ENCODE results near the gene CHN1. TPM values are rescaled to one million over a fixed set of nuclear protein-coding genes. Genes with fewer than 3 reads are reported as not detected.

CHN1 gene
- total and polyA plus RNA-seq, 2 of the 8 experiments (the other 6 are each of a cell fraction or from before 2014, with no cell fraction given): 54.0 to 65.7 TPM

GRCh38 chr2:174781298-174781697 lies 223.9 kb downstream of the CHN1 start:
- Histone ChIP-seq H2AFZ (ENCODE audit: low read length) (no peak overlapping the region), H3K18ac (ENCODE audit: extremely low read depth, low read length) (no peak overlapping the region), H2BK15ac (ENCODE audit: low read length) (peak overlapping the region; percentile 38), H2BK12ac (ENCODE audit: low read depth, low read length) (peak overlapping the region; percentile 3; the same call in 1 of the 2 replicates), H3K4ac (replicated peaks; ENCODE audit: insufficient read length, low read depth, low read length) (no peak overlapping the region), H3K36me3 (ENCODE audit: control insufficient read depth in 2 of 4, insufficient read depth in 4 of 4, low read length in 3 of 4) (no peaks in the 10 kb centered on the region), H2BK20ac (ENCODE audit: low read length) (peak overlapping the region; percentile 66; the same call in 1 of the 2 replicates), H3K4me2 (ENCODE audit: insufficient read depth in 1 of 2, low read depth in 2 of 2, low read length in 2 of 2) (no peak overlapping the region), H3K56ac (replicated peaks; ENCODE audit: insufficient read length, low read depth, low read length) (no peak overlapping the region), H3K27me3 (replicated peaks in 1 of 4; ENCODE audit: control insufficient read depth in 3 of 4, extremely low read depth in 1 of 4, insufficient read depth in 3 of 4, low read length in 3 of 4) (no peaks in the 10 kb centered on the region), H3K79me2 (ENCODE audit: control insufficient read depth in 1 of 2, insufficient read depth in 2 of 2, low read length in 2 of 2) (no peaks in the 10 kb centered on the region), H2BK5ac (ENCODE audit: low read depth, low read length) (peak overlapping the region; percentile 35; the same call in 1 of the 2 replicates), H3K14ac (ENCODE audit: insufficient read length) (no peak overlapping the region), H2BK120ac (replicated peaks; ENCODE audit: low read depth, low read length) (no peak overlapping the region), H3K9me3 (ENCODE audit: insufficient read depth in 2 of 2, low read depth in 1 of 2, low read length in 1 of 2) (no peaks in the 10 kb centered on the region), H3K79me1 (ENCODE audit: low read depth, low read length) (no peaks in the 10 kb centered on the region), H3K23me2 (ENCODE audit: low read depth, low read length) (no peaks in the 10 kb centered on the region), H3K27ac (ENCODE audit: low read depth, low read length) (no peak overlapping the region), H4K91ac (replicated peaks; ENCODE audit: insufficient read length, low read length) (peak overlapping the region; percentile 5), H3K23ac (ENCODE audit: insufficient read length) (no peak overlapping the region), H4K8ac (ENCODE audit: extremely low read depth, insufficient read depth, low read length) (no peak overlapping the region), H2AK5ac (ENCODE audit: low read depth, low read length) (no peak overlapping the region), H3K9ac (replicated peaks in 1 of 4; ENCODE audit: extremely low read depth in 1 of 4, low read depth in 3 of 4, low read length in 3 of 4) (no peak overlapping the region), H4K20me1 (replicated peaks in 1 of 2; ENCODE audit: control insufficient read depth in 1 of 2, insufficient read depth in 2 of 2, low read length in 2 of 2) (no peaks in the 10 kb centered on the region), H4K5ac (ENCODE audit: insufficient read length, low read depth, low read length) (no peak overlapping the region), H3K4me3 (ENCODE audit: extremely low read depth in 1 of 4, insufficient read depth in 2 of 4, low read depth in 3 of 4, low read length in 4 of 4) (no peak overlapping the region), H3K4me1 (replicated peaks in 1 of 4; ENCODE audit: control insufficient read depth in 3 of 4, insufficient read depth in 4 of 4, low read length in 3 of 4) (peaks cover 0 to 10% (median 3%) of the 10 kb centered on the region in 4 experiments)
- ChIA-PET POLR2A (ENCODE audit: partially characterized antibody) (interaction anchor here (0.5 to 1.6 kb wide), 5 partner anchors 9 to 890 kb away, joined by 3 to 5 read pairs (median 3); no protein-coding TSS in a partner anchor), CTCF (ENCODE audit: partially characterized antibody) (interaction anchor here (0.7 to 4.9 kb wide), 13 partner anchors 7 to 208 kb away, joined by 3 to 37 read pairs (median 3); no protein-coding TSS in a partner anchor)
- 94% methylated on average over 9 of the region's 9 CpGs; no CpG with 5 or more reads in 1 of the 2 experiments for WGBS, 2 experiments (ENCODE audit: extremely low coverage in 1 of 2, insufficient coverage in 1 of 2, insufficient read length in 1 of 2, insufficient replicate concordance in 2 of 2, low coverage in 1 of 2, low lambda C conversion rate in 2 of 2, missing lambda C conversion rate in 1 of 2)
- FAIRE-seq (no peak), DNase-seq (ENCODE audit: low read depth in 1 of 2, low spot score in 2 of 2) (no peak)
- no peak for TF ChIP-seq ASH2L (IDR thresholded peaks at IDR 0.05; ENCODE audit: low read length)
- TF ChIP-seq MAX (IDR thresholded peaks at IDR 0.05): peak; percentile 42; the same call in 1 of the 2 replicates

Measured in H1 (cell line).